Stimulated activated CD8-positive, alpha-beta memory T cell treated with anti-CD3 and anti-CD28 coated beads, Interleukin-12 subunit alpha, Interleukin-12 subunit beta, amount 100 ng/mL, for 1 hour (primary cell): ENCODE data around the gene POU6F2.

Experiments
- DNase-seq: peaks from one replicate; pipeline ENCODE4 v3.0.0-alpha.2; 2020; ENCODE audit warnings: low read depth

POU6F2 gene

DNA sequence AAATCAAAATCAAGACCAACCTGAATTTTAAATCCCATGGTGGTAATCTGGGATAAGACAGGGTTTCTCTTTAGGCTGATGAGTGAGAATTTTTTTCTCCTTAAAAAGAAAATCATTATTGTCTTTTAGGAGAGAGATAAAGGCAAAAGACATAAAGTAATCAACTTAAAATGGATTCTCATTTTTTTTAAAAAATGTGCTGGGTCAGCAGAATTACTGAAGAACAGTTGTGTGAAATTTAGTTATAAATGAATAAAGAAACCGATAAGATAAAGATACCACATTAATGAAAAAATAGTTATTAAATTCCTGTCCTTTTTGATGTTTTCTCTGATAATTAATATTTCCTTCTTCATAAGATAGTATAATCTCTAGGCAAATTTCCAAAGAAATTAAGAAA, 427.2 kb downstream of the POU6F2 start:
- no peak for DNase-seq

DNA sequence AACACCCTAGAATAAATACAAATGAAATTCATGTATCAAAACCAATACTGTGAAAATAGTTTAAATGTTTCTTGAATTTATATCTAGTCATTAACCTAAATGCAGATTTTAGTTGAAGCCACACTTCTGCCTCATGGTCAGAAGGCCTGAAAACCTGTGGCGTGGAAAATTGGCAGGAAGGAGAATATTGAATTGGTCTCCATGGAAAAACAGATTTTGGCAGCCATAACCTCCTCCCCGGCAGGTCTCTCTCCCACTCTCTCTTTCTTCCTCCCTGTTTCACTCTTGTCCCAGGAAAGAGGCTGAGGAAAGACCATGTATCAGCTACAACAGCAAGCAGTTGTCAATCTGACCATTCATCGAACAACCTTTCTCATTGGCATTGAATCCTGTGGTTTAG, 427.9 kb downstream of the POU6F2 start:
- no peak for DNase-seq

DNA sequence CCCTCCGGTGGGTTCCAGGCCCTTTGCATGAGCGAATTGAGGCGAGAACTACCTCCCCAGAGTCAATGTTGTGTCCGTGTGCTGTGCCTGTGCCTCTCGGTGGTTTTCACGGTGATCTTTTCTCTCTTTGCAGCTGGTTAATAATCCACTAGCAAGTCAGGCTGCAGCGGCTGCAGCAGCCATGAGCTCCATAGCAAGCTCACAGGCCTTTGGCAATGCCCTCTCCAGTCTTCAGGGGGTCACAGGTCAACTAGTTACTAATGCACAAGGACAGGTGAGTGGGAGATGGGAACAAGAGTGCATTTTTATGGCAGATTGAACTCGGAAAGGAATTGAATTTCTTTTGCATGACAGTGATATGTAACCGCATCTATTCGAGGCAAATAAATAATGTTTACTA, 428.8 kb downstream of the POU6F2 start:
- DNase-seq = no peak

DNA sequence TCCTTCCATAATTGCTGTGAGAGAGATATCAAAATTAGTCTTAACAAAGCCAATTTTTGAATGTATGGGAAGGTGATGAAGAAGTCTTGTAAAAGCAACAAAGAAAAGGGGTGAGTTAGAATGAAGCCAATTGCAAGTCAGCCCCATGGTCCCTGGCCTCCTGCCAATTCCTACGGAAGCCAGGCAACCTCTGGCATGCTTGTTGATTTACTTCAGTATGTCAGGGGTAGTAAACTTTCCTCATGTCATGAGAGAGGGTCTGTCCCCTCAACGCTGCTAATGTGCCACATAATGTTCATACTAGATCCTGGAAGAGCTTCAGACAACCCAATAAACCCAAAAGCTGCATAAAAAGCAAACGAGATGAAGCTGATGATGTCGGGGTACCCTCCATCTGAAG, 429.4 kb downstream of the POU6F2 start:
- DNase-seq = no peak

- DNase-seq = no peak
Measured at GRCh38 chr7:39407723-39408122, 430.0 kb downstream of the POU6F2 start.

GRCh38 chr7:39408906-39409305, 431.2 kb downstream of the POU6F2 start:
- no peak for DNase-seq

GRCh38 chr7:39410582-39410981, 432.9 kb downstream of the POU6F2 start:
- DNase-seq = no peak

DNA sequence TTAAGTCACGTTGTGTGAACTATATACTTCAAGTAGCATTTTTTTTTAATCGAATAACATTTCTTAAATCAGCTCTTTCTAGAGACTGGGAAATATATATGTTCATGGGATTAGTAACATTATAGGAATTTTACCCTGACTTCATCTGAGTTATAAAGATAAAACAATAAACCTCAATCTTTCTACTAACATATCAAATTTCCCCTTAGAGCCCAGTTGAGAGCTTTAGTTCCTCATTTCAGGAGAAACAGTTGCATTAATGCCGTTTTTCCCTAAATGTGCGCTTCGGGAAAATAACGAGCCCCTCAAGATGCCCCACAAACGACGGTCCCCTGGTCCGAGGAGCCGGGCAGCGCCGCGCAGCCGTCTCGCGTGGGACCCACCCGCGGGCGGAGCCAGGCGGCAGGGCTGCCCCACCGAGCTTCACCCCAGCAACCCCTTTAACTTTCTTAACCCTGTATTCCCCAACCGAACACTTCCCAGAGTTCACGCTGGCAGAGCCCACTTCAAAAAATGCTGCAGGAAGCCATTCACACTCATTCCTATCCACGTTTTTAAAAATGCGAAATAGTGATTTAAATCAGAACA, 436.0 kb downstream of the POU6F2 start:
- no peak for DNase-seq

GRCh38 chr7:39414224-39415035, 436.7 kb downstream of the POU6F2 start:
- DNase-seq = no peak

GRCh38 chr7:39415091-39415787, 437.5 kb downstream of the POU6F2 start:
- no peak for DNase-seq

DNA sequence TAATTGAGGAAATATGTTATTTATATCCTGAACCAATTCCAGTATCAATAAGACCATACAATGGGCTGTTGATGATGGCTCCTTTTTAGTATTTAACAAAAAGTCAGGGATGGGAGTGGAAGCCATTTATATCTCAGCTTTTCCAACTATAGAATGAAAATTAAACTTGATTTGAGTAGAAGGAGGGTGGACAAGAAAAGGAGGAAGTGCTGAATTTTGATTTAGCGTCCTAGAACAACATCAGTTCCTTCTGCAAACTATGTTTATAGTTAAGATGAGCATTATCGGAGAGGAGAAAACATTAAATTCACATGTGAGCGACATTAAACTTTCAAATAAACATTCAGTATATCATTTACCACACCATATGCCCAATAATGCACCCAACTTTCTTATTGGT, 439.2 kb downstream of the POU6F2 start:
- DNase-seq = no peak

DNA sequence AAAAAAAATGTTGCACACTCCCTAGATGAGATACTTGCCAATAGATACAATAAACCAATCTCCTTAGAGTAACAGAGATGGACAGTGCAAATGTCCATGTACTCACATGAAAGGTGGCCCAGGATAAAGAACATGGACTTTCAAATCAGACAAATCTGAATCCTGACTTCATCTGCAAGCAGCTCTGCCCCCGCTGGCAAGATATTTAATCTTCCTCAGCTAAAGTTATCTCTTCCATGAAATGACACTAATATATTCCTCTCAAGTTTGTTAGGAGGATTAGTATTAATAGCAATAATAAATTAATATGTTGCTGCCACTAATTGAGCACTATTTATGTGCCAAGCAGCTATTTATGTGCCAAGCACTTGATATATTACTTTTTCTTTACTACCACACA, 439.9 kb downstream of the POU6F2 start:
- DNase-seq = no peak

GRCh38 chr7:39421251-39421650, 443.5 kb downstream of the POU6F2 start:
- DNase-seq = no peak

- DNase-seq = no peak
Measured at GRCh38 chr7:39421661-39422060, 444.0 kb downstream of the POU6F2 start.

- no peak for DNase-seq
Measured at GRCh38 chr7:39428221-39428620, 450.5 kb downstream of the POU6F2 start.

- DNase-seq = no peak
Measured at GRCh38 chr7:39429421-39429820, 451.7 kb downstream of the POU6F2 start.

DNA sequence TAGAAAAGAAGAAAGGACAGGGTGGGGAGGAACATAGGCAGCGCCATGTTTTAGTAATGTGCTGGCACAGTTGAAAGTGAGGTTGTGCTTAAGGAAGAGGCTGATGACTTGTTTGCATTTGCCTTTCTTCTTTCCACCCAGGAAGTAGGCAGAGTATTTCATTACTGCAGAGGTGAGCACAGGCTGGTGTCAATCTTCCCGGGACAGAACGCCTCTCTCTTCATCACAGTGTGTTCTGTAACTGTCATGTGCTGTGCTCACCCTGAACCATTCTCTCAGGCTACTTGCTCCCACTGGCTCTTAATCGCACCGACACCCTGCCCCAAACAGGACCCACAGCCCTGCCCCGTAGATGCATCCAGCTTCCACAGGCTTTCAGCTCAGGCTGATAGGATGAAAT, 452.7 kb downstream of the POU6F2 start:
- DNase-seq = no peak

GRCh38 chr7:39430909-39431641, 453.4 kb downstream of the POU6F2 start:
- no peak for DNase-seq

GRCh38 chr7:39432368-39432767, 454.7 kb downstream of the POU6F2 start:
- no peak for DNase-seq

- no peak for DNase-seq
Measured at GRCh38 chr7:39432807-39433416, 455.2 kb downstream of the POU6F2 start.

GRCh38 chr7:39433550-39433949, 455.8 kb downstream of the POU6F2 start:
- no peak for DNase-seq

- no peak for DNase-seq
Measured at GRCh38 chr7:39434012-39434411, 456.3 kb downstream of the POU6F2 start.
